Trophoblast cell (in vitro differentiated cells and primary cell): ENCODE measurements around the gene NFAT5.
"Not testable (repeated sequence)": the region's sequence is repeated elsewhere in the genome, so short reads cannot be mapped to it uniquely, and the experiment has no call there.

Experiments
- DNase-seq, 2 donors: peaks; one replicate each; pipeline ENCODE4 v3.0.0-alpha.2; 2016
- H2AFZ ChIP-seq: 2 replicates; pipeline ENCODE4 v1.6.1; 2013; ENCODE audit warnings: low read length, moderate library complexity, mild to moderate bottlenecking; ENCODE audit not compliant: insufficient read depth, poor library complexity
- H2AK5ac ChIP-seq: 2 replicates; pipeline ENCODE4 v1.6.1; 2013; ENCODE audit warnings: mild to moderate bottlenecking, low read length
- H2BK120ac ChIP-seq: 2 replicates; pipeline ENCODE4 v1.6.1; 2013; ENCODE audit warnings: low read length, mild to moderate bottlenecking, moderate library complexity; ENCODE audit not compliant: insufficient read depth, poor library complexity
- H2BK12ac ChIP-seq: 2 replicates; pipeline ENCODE4 v1.6.1; 2013; ENCODE audit warnings: mild to moderate bottlenecking, low read length, moderate library complexity
- H2BK5ac ChIP-seq: 2 replicates; pipeline ENCODE4 v1.6.1; 2013; ENCODE audit warnings: low read length, low read depth, moderate library complexity, mild to moderate bottlenecking; ENCODE audit not compliant: poor library complexity
- H3K14ac ChIP-seq: 2 replicates; pipeline ENCODE4 v1.6.1; 2013; ENCODE audit warnings: mild to moderate bottlenecking, low read length
- H3K18ac ChIP-seq: 2 replicates; pipeline ENCODE4 v1.6.1; 2013; ENCODE audit warnings: mild to moderate bottlenecking, low read length
- H3K23ac ChIP-seq: 2 replicates; pipeline ENCODE4 v1.6.1; 2013; ENCODE audit warnings: low read length
- H3K27ac ChIP-seq: 2 replicates; pipeline ENCODE4 v1.5.1; 2013; ENCODE audit warnings: low read depth, mild to moderate bottlenecking, inconsistent platforms, low read length, moderate library complexity
- H3K27me3 ChIP-seq: 2 replicates; pipeline ENCODE4 v1.6.1; 2013; ENCODE audit warnings: inconsistent platforms, mild to moderate bottlenecking, low read length, moderate library complexity; ENCODE audit not compliant: insufficient read depth
- H3K36me3 ChIP-seq, 2 experiments: 1 replicate in 1 of 2; 2 replicates in 1 of 2; pipeline ENCODE4 v1.6.1; 2013; ENCODE audit warnings: low read length in 2 of 2, mild to moderate bottlenecking in 2 of 2, moderate library complexity in 1 of 2; ENCODE audit not compliant: insufficient read depth in 2 of 2, control insufficient read depth in 1 of 2
- H3K4ac ChIP-seq: 2 replicates; pipeline ENCODE4 v1.6.1; 2013; ENCODE audit warnings: low read depth, mild to moderate bottlenecking, low read length, moderate library complexity
- H3K4me1 ChIP-seq, 2 experiments: 1 replicate in 1 of 2; 2 replicates in 1 of 2; pipeline ENCODE4 v1.6.1; 2013; ENCODE audit warnings: low read length in 2 of 2, mild to moderate bottlenecking in 2 of 2, moderate library complexity in 1 of 2; ENCODE audit not compliant: insufficient read depth in 2 of 2, control insufficient read depth in 1 of 2
- H3K4me2 ChIP-seq: 2 replicates; pipeline ENCODE4 v1.6.1; 2013; ENCODE audit warnings: inconsistent platforms, mild to moderate bottlenecking, low read length, moderate library complexity
- H3K4me3 ChIP-seq: 2 replicates; pipeline ENCODE4 v1.5.1; 2013; ENCODE audit warnings: mild to moderate bottlenecking, low read depth, low read length, inconsistent platforms
- H3K79me1 ChIP-seq: one replicate; pipeline ENCODE4 v1.6.1; 2013; ENCODE audit warnings: low read length
- H3K79me2 ChIP-seq: 2 replicates; pipeline ENCODE4 v1.6.1; 2013; ENCODE audit warnings: low read length, mild to moderate bottlenecking; ENCODE audit not compliant: control insufficient read depth, insufficient read depth, poor library complexity
- H3K9ac ChIP-seq: 2 replicates; pipeline ENCODE4 v1.6.1; 2013; ENCODE audit warnings: mild to moderate bottlenecking, low read length
- H3K9me3 ChIP-seq: 2 replicates; pipeline ENCODE4 v1.6.1; 2013; ENCODE audit warnings: low read depth, mild to moderate bottlenecking, control low read depth, inconsistent platforms, low read length; ENCODE audit not compliant: insufficient read depth
- H4K12ac ChIP-seq: 2 replicates; pipeline ENCODE4 v1.6.1; 2013; ENCODE audit warnings: low read depth, mild to moderate bottlenecking, low read length, moderate library complexity
- H4K8ac ChIP-seq: 2 replicates; pipeline ENCODE4 v1.6.1; 2013; ENCODE audit warnings: low read depth, mild to moderate bottlenecking, low read length, moderate library complexity
- H4K91ac ChIP-seq: one replicate; pipeline ENCODE4 v1.6.1; 2013; ENCODE audit warnings: low read depth, mild to moderate bottlenecking, low read length, moderate library complexity
- WGBS: extraction: QIAGEN DNeasy Blood & Tissue Kit; methylation state at CpG from one replicate; pipeline ENCODE4 v1.1.7; 2013; ENCODE audit warnings: missing lambda C conversion rate; ENCODE audit not compliant: insufficient read length, insufficient coverage; ENCODE audit errors: extremely low coverage; 5-methylcytosine and 5-hydroxymethylcytosine counted together

The NFAT5 gene

GRCh38 chr16:69566981-69567680 is 1.4 kb downstream of the NFAT5 start:
- Histone ChIP-seq H2BK5ac (peak overlapping the region; percentile 99), H3K9ac (peak overlapping the region; percentile 100), H3K9me3 (no peaks in the 10 kb centered on the region), H2AK5ac (no peak overlapping the region), H3K79me2 (peaks cover 18% of the 10 kb centered on the region), H3K79me1 (peaks cover 16% of the 10 kb centered on the region), H3K23ac (no peak overlapping the region), H4K91ac (peak overlapping the region; percentile 91), H3K36me3 (no peaks in the 10 kb centered on the region), H3K27ac (peak overlapping the region; percentile 100), H2AFZ (no peak overlapping the region), H3K4ac (peak overlapping the region; percentile 87), H2BK12ac (no peak overlapping the region), H3K4me2 (peak overlapping the region; percentile 99), H3K14ac (peak overlapping the region; percentile 95), H2BK120ac (peak overlapping the region; percentile 96), H4K12ac (peak overlapping the region; percentile 83), H3K27me3 (no peaks in the 10 kb centered on the region), H3K18ac (peak overlapping the region; percentile 99), H4K8ac (peak overlapping the region; percentile 97), H3K4me3 (peak overlapping the region; percentile 100), H3K4me1 (peaks cover 2 to 5% of the 10 kb centered on the region in 2 experiments)
- peak; percentile 78 to 85 for DNase-seq
- WGBS, result no CpG with 5 or more reads among the region's 9 CpGs

- Histone ChIP-seq H3K18ac (no peak overlapping the region), H2BK12ac (no peak overlapping the region), H4K8ac (no peak overlapping the region), H3K14ac (no peak overlapping the region), H3K79me1 (peaks cover 16% of the 10 kb centered on the region), H3K9ac (no peak overlapping the region), H3K4me1 (peaks cover 2 to 5% of the 10 kb centered on the region in 2 experiments), H2AK5ac (no peak overlapping the region), H3K23ac (no peak overlapping the region), H3K79me2 (peaks cover 18% of the 10 kb centered on the region), H3K9me3 (no peaks in the 10 kb centered on the region), H3K27ac (no peak overlapping the region), H3K4me3 (no peak overlapping the region), H3K27me3 (no peaks in the 10 kb centered on the region), H2BK5ac (no peak overlapping the region), H3K4me2 (no peak overlapping the region), H3K4ac (peak overlapping the region; percentile 46), H2AFZ (no peak overlapping the region), H4K91ac (no peak overlapping the region), H3K36me3 (no peaks in the 10 kb centered on the region), H2BK120ac (no peak overlapping the region), H4K12ac (no peak overlapping the region)
- no CpG with 5 or more reads among the region's 2 CpGs for WGBS
- DNase-seq, result peak in 1 of 2 donors; percentile 26
These were observed 2.9 kb downstream of the NFAT5 start for GRCh38 chr16:69568676-69569075.

- not testable (repeated sequence) for DNase-seq, H3K79me1 ChIP-seq, H2AFZ ChIP-seq, H3K4me3 ChIP-seq, H3K27me3 ChIP-seq, H3K4me2 ChIP-seq, H2AK5ac ChIP-seq, H4K8ac ChIP-seq, H2BK5ac ChIP-seq, H3K79me2 ChIP-seq, H3K9me3 ChIP-seq, H3K9ac ChIP-seq, H3K23ac ChIP-seq, H4K91ac ChIP-seq, H3K4ac ChIP-seq, H3K36me3 ChIP-seq, H3K27ac ChIP-seq, H2BK120ac ChIP-seq, H3K18ac ChIP-seq, H2BK12ac ChIP-seq, H3K14ac ChIP-seq, H4K12ac ChIP-seq, H3K4me1 ChIP-seq
- no CpG with 5 or more reads among the region's 9 CpGs for WGBS
These were observed 13.0 kb downstream of the NFAT5 start for GRCh38 chr16:69578771-69579170.

- Histone ChIP-seq H3K4me3 (no peak overlapping the region), H3K79me1 (no peaks in the 10 kb centered on the region)
- no CpG with 5 or more reads among the region's 2 CpGs for WGBS
These were observed 14.2 kb downstream of the NFAT5 start for GRCh38 chr16:69579783-69580481.

More at GRCh38 chr16:69579783-69580481, 14.2 kb downstream of the NFAT5 start:
- no peak overlapping the region for H3K14ac ChIP-seq
- H3K79me2 ChIP-seq, result peaks cover 1% of the 10 kb centered on the region
- no peak overlapping the region for H4K8ac ChIP-seq
- H3K18ac ChIP-seq, result no peak overlapping the region
- H4K12ac ChIP-seq, result no peak overlapping the region
- no peak overlapping the region for H2AFZ ChIP-seq
- no peak overlapping the region for H2BK5ac ChIP-seq
- H3K27ac ChIP-seq, result no peak overlapping the region
- no peaks in the 10 kb centered on the region for H3K27me3 ChIP-seq
- DNase-seq, result no peak
- no peak overlapping the region for H2AK5ac ChIP-seq
- H2BK120ac ChIP-seq, result no peak overlapping the region
- H3K4me2 ChIP-seq, result no peak overlapping the region
- H2BK12ac ChIP-seq, result no peak overlapping the region
- no peak overlapping the region for H4K91ac ChIP-seq
- no peak overlapping the region for H3K4ac ChIP-seq
- H3K4me1 ChIP-seq, result peaks cover 2 to 3% of the 10 kb centered on the region in 2 experiments
- H3K36me3 ChIP-seq, result peaks cover 0 to 4% of the 10 kb centered on the region in 2 experiments
- H3K9me3 ChIP-seq, result no peaks in the 10 kb centered on the region
- no peak overlapping the region for H3K23ac ChIP-seq
- H3K9ac ChIP-seq, result no peak overlapping the region
